Lower leg skin (tissue), 4 donors: ENCODE data around the gene ERI3. TPM values are rescaled to one million over a fixed set of nuclear protein-coding genes. Genes with fewer than 3 reads are reported as not detected.

Source experiments
- DNase-seq, 2 donors: peaks; one replicate each; pipeline ENCODE4 v3.0.0-alpha.2; 2019; ENCODE audit warnings: low spot score in 2 of 2
- H3K4me3 ChIP-seq: fragments of 200-600 bp; sonication (generic); 2 replicates; pipeline ENCODE4 v1.5.1; 2017; ENCODE audit warnings: mild to moderate bottlenecking, low read depth; ENCODE audit not compliant: poor library complexity, severe bottlenecking
- POLR2A ChIP-seq, 2 donors: fragments of 450-650 bp; IDR thresholded peaks; one replicate each; pipeline ENCODE4 v1.6.1; 2016 to 2017; ENCODE audit warnings: antibody characterized with exemption in 2 of 2, mild to moderate bottlenecking in 1 of 2, moderate library complexity in 1 of 2
- WGBS, 2 donors: methylation state at CpG; one replicate each; pipeline ENCODE4 v1.1.5; 2018; 5-methylcytosine and 5-hydroxymethylcytosine counted together
- intact Hi-C: fragments of 100-400 bp; cut with DNase I; formaldehyde crosslinking; loops from one replicate; pipeline ENCODE4 v1.15.0; 2023; ENCODE audit warnings: low total_unique reads
- total RNA-seq, 4 donors: library from RNA; depleted of rRNA; stranded (reverse); fragments of >200 nt; gene quantifications; one replicate each; pipeline ENCODE4 v1.1.0, GENCODE V29; 2016
- TF ChIP-seq, protein P1 (sequence below), 3 donors: fragments of 450-650 bp; IDR thresholded peaks; one replicate each; pipeline ENCODE4 v1.5.1; 2016; ENCODE audit warnings: antibody characterized with exemption in 3 of 3, mild to moderate bottlenecking in 3 of 3, moderate library complexity in 2 of 3

The ERI3 gene
- total RNA-seq, 4 donors from 2014 or later, result 28.3 to 43.3 (median 40.4) TPM

DNA sequence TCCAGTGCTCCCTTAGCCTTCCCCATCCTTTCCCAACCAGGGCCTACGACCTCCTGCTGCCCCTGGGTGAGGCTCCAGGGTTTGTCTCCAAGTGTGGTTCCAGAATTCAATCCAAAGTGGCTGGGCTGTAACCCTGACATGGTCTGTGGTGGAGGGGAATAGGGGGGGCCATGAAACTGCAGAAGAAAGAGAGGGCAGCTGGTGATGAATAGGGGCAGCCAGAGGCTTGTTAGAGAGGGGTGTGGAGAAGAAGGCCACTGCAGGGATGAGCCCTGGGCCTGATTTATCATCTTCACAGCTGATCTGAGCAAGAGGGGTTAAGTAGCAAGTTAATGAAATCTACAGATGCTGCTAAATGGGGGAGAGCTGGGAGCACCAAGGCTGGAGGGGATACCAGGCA, 12.9 kb upstream of the ERI3 start:
- intact Hi-C loops, result no loop called here
- no peak for TF ChIP-seq POLR2A (IDR thresholded peaks at IDR 0.05)
- TF ChIP-seq, protein P1, sequence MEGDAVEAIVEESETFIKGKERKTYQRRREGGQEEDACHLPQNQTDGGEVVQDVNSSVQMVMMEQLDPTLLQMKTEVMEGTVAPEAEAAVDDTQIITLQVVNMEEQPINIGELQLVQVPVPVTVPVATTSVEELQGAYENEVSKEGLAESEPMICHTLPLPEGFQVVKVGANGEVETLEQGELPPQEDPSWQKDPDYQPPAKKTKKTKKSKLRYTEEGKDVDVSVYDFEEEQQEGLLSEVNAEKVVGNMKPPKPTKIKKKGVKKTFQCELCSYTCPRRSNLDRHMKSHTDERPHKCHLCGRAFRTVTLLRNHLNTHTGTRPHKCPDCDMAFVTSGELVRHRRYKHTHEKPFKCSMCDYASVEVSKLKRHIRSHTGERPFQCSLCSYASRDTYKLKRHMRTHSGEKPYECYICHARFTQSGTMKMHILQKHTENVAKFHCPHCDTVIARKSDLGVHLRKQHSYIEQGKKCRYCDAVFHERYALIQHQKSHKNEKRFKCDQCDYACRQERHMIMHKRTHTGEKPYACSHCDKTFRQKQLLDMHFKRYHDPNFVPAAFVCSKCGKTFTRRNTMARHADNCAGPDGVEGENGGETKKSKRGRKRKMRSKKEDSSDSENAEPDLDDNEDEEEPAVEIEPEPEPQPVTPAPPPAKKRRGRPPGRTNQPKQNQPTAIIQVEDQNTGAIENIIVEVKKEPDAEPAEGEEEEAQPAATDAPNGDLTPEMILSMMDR (IDR thresholded peaks at IDR 0.05), result no peak
- WGBS, 2 donors, result 80 to 85% methylated on average over 1 of the region's 1 CpG
- H3K4me3 ChIP-seq, result no peak overlapping the region
- DNase-seq, result peak in 1 of 2 donors; percentile 50

DNA sequence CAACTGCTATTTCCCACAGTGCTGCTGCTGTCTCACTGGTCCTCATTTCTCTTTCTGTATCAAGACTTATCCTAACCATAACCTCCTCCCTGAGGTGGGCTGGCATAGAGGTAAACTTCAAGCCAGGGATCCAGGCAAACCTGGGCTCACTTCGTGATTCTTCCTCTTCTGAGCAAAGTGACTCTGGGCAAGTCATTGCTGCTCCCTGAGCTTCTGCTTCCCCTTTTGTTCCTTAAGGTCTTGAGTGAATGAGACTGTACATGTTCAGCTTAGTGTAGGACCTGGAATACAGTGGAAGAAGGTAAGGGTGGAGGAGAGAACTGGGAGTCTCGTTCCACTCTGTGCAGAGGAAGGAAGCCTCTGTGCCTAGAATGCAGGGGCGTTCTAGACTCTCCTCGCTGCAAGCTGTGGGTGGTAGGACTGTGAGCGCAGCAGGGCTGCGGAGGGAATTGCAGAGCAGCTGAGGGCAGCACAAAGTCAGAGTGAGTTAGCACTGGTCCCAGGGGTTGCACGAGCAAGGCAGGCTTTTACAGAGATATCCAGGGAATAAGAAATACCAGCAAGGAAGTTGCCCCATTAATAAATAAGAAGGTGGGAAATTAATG, 11.4 kb upstream of the ERI3 start:
- DNase-seq, result peak in 1 of 2 donors; percentile 29
- TF ChIP-seq, protein P1 (IDR thresholded peaks at IDR 0.05), result no peak
- TF ChIP-seq POLR2A (IDR thresholded peaks at IDR 0.05), result no peak
- intact Hi-C loops, result no loop called here
- WGBS, 2 donors, result 88% methylated on average over 7 of the region's 7 CpGs
- H3K4me3 ChIP-seq, result no peak overlapping the region

GRCh38 chr1:44361478-44361877, 6.4 kb upstream of the ERI3 start:
- no peak for DNase-seq
- WGBS, 2 donors, result 72 to 85% methylated on average over 4 of the region's 4 CpGs
- no peak overlapping the region for H3K4me3 ChIP-seq
- intact Hi-C loops, result no loop called here
- TF ChIP-seq POLR2A (IDR thresholded peaks at IDR 0.05), result no peak
- TF ChIP-seq, protein P1 (IDR thresholded peaks at IDR 0.05), result no peak

DNA sequence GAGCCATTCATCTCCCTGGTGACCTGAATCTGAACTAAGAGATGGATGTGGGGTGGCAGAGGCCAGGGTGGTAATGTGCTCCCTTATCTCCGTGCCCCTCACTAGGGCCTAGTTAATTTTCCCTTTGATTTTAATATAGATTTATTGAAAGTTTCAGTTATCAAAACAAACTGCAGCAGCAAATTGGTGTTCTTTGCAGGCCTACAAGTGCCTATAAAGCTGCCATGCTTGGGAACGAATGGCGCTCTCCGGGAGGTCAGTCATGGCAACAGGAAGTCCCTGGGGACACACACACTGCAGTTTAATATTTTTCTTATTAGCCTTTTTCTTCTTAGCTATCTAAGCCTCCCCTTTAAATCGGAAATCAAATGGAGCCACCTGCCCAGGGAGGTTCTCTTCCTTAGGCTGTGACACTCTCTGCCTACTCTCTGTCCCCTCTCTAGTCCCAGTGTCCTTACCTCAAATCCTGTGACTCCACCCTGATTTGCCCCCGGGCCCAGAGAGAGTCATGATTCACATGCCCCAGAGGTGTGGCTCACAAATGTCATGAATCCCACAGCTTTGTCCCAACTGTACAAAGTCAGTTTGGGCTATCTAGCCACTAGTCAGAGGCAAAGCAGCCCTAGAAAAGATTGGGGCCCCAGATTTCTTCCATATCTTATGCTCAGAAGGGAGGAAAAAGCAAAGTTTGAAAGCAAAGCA, 4.3 kb upstream of the ERI3 start:
- intact Hi-C loops, result no loop called here
- peak in 1 of 2 donors; percentile 34 for DNase-seq
- H3K4me3 ChIP-seq, result no peak overlapping the region
- WGBS, 2 donors, result 61 to 66% methylated on average over 6 of the region's 6 CpGs
- no peak for TF ChIP-seq POLR2A (IDR thresholded peaks at IDR 0.05)
- TF ChIP-seq, protein P1 (IDR thresholded peaks at IDR 0.05), result no peak

DNA sequence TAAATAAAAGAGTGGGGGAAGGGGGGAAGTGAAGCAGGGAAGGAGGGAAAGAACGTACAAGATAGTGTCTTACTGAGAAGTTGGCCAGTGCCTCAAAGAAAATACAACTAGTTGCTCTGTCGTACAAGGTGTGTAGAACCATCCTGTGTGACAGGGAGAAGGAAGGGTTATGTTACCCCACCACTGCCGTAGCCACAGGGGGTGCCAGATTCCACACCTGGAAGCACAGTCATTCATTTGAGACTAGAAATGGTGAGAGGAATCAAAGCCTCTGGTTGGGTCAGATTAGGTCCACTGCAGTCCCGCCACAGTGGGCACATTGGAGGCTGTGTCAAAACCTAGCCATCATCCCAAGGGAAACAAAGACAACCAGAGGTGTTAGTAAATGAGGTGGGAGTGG, 2.7 kb upstream of the ERI3 start:
- intact Hi-C loops, result no loop called here
- DNase-seq, result no peak
- no peak overlapping the region for H3K4me3 ChIP-seq
- 76 to 80% methylated on average over 4 of the region's 4 CpGs for WGBS, 2 donors
- TF ChIP-seq, protein P1 (IDR thresholded peaks at IDR 0.05), result no peak
- TF ChIP-seq POLR2A (IDR thresholded peaks at IDR 0.05), result no peak
